H9 (cell line): ENCODE data around the gene PCDHGA9. TPM values are rescaled to one million over a fixed set of nuclear protein-coding genes. Genes with fewer than 3 reads are reported as not detected.
"Not testable (repeated sequence)": the region's sequence is repeated elsewhere in the genome, so short reads cannot be mapped to it uniquely, and the experiment has no call there.

Experiments
- DNase-seq: peaks from one replicate; pipeline ENCODE4 v3.0.0-alpha.2; 2017
- H2AFZ ChIP-seq: one replicate; pipeline ENCODE4 v1.6.1; 2013; ENCODE audit warnings: mild to moderate bottlenecking, low read length, control low read depth, moderate library complexity
- H2AK5ac ChIP-seq: 2 replicates; pipeline ENCODE4 v1.6.1; 2013; ENCODE audit warnings: low read length, control low read depth, mixed read lengths; ENCODE audit not compliant: insufficient read length
- H2BK120ac ChIP-seq: one replicate; pipeline ENCODE4 v1.6.1; 2013; ENCODE audit warnings: low read depth, mild to moderate bottlenecking, low read length, control low read depth, inconsistent platforms; ENCODE audit not compliant: poor library complexity, severe bottlenecking
- H2BK12ac ChIP-seq: 2 replicates; pipeline ENCODE4 v1.6.1; 2013; ENCODE audit warnings: low read length, control low read depth, mixed read lengths, low read depth; ENCODE audit not compliant: insufficient read length
- H2BK15ac ChIP-seq: 2 replicates; pipeline ENCODE4 v1.6.1; 2013; ENCODE audit warnings: low read depth, low read length, control low read depth
- H2BK20ac ChIP-seq: one replicate; pipeline ENCODE4 v1.6.1; 2013; ENCODE audit warnings: low read depth, mild to moderate bottlenecking, low read length, control low read depth, inconsistent platforms; ENCODE audit not compliant: poor library complexity, severe bottlenecking
- H2BK5ac ChIP-seq: 2 replicates; pipeline ENCODE4 v1.6.1; 2013; ENCODE audit warnings: low read length, control low read depth, mixed read lengths; ENCODE audit not compliant: insufficient read length
- H3K14ac ChIP-seq: 2 replicates; pipeline ENCODE4 v1.6.1; 2013; ENCODE audit warnings: low read length, control low read depth; ENCODE audit not compliant: insufficient read depth
- H3K18ac ChIP-seq: 2 replicates; pipeline ENCODE4 v1.6.1; 2013; ENCODE audit warnings: low read depth, mild to moderate bottlenecking, mixed read lengths, low read length, control low read depth; ENCODE audit not compliant: insufficient read length
- H3K23ac ChIP-seq: 2 replicates; pipeline ENCODE4 v1.6.1; 2013; ENCODE audit warnings: low read length, control low read depth, mixed read lengths, low read depth; ENCODE audit not compliant: insufficient read length
- H3K23me2 ChIP-seq: 2 replicates; pipeline ENCODE4 v1.6.1; 2013; ENCODE audit warnings: low read depth, mild to moderate bottlenecking, mixed read lengths, low read length, control low read depth; ENCODE audit not compliant: insufficient read length, poor library complexity, severe bottlenecking
- H3K27ac ChIP-seq: 2 replicates; pipeline ENCODE4 v1.5.1; 2013; ENCODE audit warnings: low read length, control low read depth, mixed read lengths, low read depth; ENCODE audit not compliant: insufficient read length
- H3K27me3 ChIP-seq: 2 replicates; pipeline ENCODE4 v1.6.1; 2013; ENCODE audit warnings: low read length, control low read depth, inconsistent platforms; ENCODE audit not compliant: insufficient read depth
- H3K4ac ChIP-seq: 2 replicates; pipeline ENCODE4 v1.6.1; 2013; ENCODE audit warnings: low read depth, mild to moderate bottlenecking, control low read depth, inconsistent platforms, low read length, moderate library complexity
- H3K4me1 ChIP-seq: 2 replicates; pipeline ENCODE4 v1.6.1; 2013; ENCODE audit warnings: low read length, control low read depth, inconsistent platforms; ENCODE audit not compliant: insufficient read depth
- H3K4me2 ChIP-seq: 2 replicates; pipeline ENCODE4 v1.6.1; 2013; ENCODE audit warnings: low read length, control low read depth, mixed read lengths; ENCODE audit not compliant: insufficient read length, insufficient read depth
- H3K56ac ChIP-seq: 2 replicates; pipeline ENCODE4 v1.6.1; 2013; ENCODE audit warnings: low read depth, mild to moderate bottlenecking, mixed read lengths, low read length, control low read depth; ENCODE audit not compliant: insufficient read length
- H3K79me1 ChIP-seq: 2 replicates; pipeline ENCODE4 v1.6.1; 2013; ENCODE audit warnings: low read depth, mild to moderate bottlenecking, moderate library complexity, low read length, control low read depth, inconsistent platforms; ENCODE audit not compliant: insufficient read depth, poor library complexity, severe bottlenecking
- H3K79me2 ChIP-seq: 2 replicates; pipeline ENCODE4 v1.6.1; 2013; ENCODE audit warnings: low read length, control low read depth, inconsistent platforms; ENCODE audit not compliant: insufficient read depth
- H3K9ac ChIP-seq: 2 replicates; pipeline ENCODE4 v1.6.1; 2013; ENCODE audit warnings: low read length, control low read depth, mixed read lengths; ENCODE audit not compliant: insufficient read length; ENCODE audit errors: extremely low read depth
- H3K9me3 ChIP-seq: one replicate; pipeline ENCODE4 v1.6.1; 2013; ENCODE audit warnings: low read depth, low read length, inconsistent platforms; ENCODE audit not compliant: control insufficient read depth
- H3T11ph ChIP-seq: one replicate; pipeline ENCODE4 v1.6.1; 2013; ENCODE audit warnings: mild to moderate bottlenecking, low read length, control low read depth, inconsistent platforms
- H4K20me1 ChIP-seq: one replicate; pipeline ENCODE4 v1.6.1; 2013; ENCODE audit not compliant: control insufficient read depth, insufficient read length, insufficient read depth
- H4K5ac ChIP-seq: 2 replicates; pipeline ENCODE4 v1.6.1; 2013; ENCODE audit warnings: low read depth, mild to moderate bottlenecking, mixed read lengths, low read length, control low read depth; ENCODE audit not compliant: insufficient read length
- H4K8ac ChIP-seq: replicated peaks from 2 replicates; pipeline ENCODE4 v1.6.1; 2013; ENCODE audit warnings: low read length, control low read depth, mixed read lengths, low read depth; ENCODE audit not compliant: insufficient read length
- H4K91ac ChIP-seq: 2 replicates; pipeline ENCODE4 v1.6.1; 2013; ENCODE audit warnings: low read depth, mild to moderate bottlenecking, moderate library complexity, mixed read lengths, low read length, control low read depth; ENCODE audit not compliant: insufficient read length
- H3K27ac Mint-ChIP-seq, 3 experiments: 2 replicates in 2 of 3; 3 replicates in 1 of 3; pipeline ENCODE4 v1.8.0; 2020 to 2021; ENCODE audit warnings: mixed read lengths in 3 of 3, mild to moderate bottlenecking in 1 of 3, moderate library complexity in 1 of 3
- H3K27me3 Mint-ChIP-seq: 2 replicates; pipeline ENCODE4 v1.8.0; 2021; ENCODE audit warnings: low read depth, mild to moderate bottlenecking, moderate library complexity, mixed read lengths
- H3K36me3 Mint-ChIP-seq, 3 experiments: 2 replicates in 2 of 3; 3 replicates in 1 of 3; pipeline ENCODE4 v1.8.0; 2020 to 2021; ENCODE audit warnings: low read depth in 3 of 3, mixed read lengths in 3 of 3; ENCODE audit not compliant: insufficient read depth in 1 of 3
- H3K4me1 Mint-ChIP-seq, 2 experiments: 2 replicates each; pipeline ENCODE4 v1.8.0; 2020; ENCODE audit warnings: mixed read lengths in 2 of 2
- H3K4me3 Mint-ChIP-seq, 2 experiments: 2 replicates in 1 of 2; 3 replicates in 1 of 2; pipeline ENCODE4 v1.8.0; 2020 to 2021; ENCODE audit warnings: mild to moderate bottlenecking in 2 of 2, mixed read lengths in 2 of 2, moderate library complexity in 1 of 2
- H3K9me3 Mint-ChIP-seq, 2 experiments: 2 replicates in 1 of 2; 3 replicates in 1 of 2; pipeline ENCODE4 v1.8.0; 2020; ENCODE audit warnings: mild to moderate bottlenecking in 2 of 2, mixed read lengths in 2 of 2, moderate library complexity in 1 of 2
- CTCF ChIP-seq: fragments of 200-600 bp; sonication (generic); conservative IDR thresholded peaks from 3 replicates; pipeline ENCODE4 v1.8.0; 2021; ENCODE audit warnings: antibody characterized with exemption, mild to moderate bottlenecking
- WGBS: extraction: QIAGEN DNeasy Blood & Tissue Kit; methylation state at CpG from one replicate; pipeline ENCODE4 v1.1.7; 2013; ENCODE audit warnings: missing lambda C conversion rate, low lambda C conversion rate, mixed read lengths; ENCODE audit not compliant: insufficient read length; ENCODE audit errors: extremely low coverage; 5-methylcytosine and 5-hydroxymethylcytosine counted together
- total RNA-seq: library from RNA; stranded (reverse); gene quantifications from 2 replicates; pipeline ENCODE4 v1.2.1, GENCODE V29; 2021

Gene PCDHGA9
- total RNA-seq, 1 experiment from 2014 or later: 1.3 TPM

- H3K23ac ChIP-seq: no peak overlapping the region
- H2BK15ac ChIP-seq: no peak overlapping the region
- no peak overlapping the region for H2AK5ac ChIP-seq
- no peak overlapping the region for H3K14ac ChIP-seq
- no peaks in the 10 kb centered on the region for H3K79me1 ChIP-seq
- H2BK20ac ChIP-seq: no peak overlapping the region
- no peak overlapping the region for H2BK5ac ChIP-seq
- no peak overlapping the region for H3K27ac Mint-ChIP-seq
- H4K8ac ChIP-seq: no peak overlapping the region
- DNase-seq: no peak
- H2AFZ ChIP-seq: no peak overlapping the region
- H3K9me3 ChIP-seq: peaks cover 23% of the 10 kb centered on the region
- no peak overlapping the region for H3K4me2 ChIP-seq
- H3K9me3 Mint-ChIP-seq: peaks cover 64 to 72% of the 10 kb centered on the region in 2 experiments
- no peak overlapping the region for H2BK120ac ChIP-seq
- no peak overlapping the region for H3T11ph ChIP-seq
- H3K4me3 Mint-ChIP-seq: no peak overlapping the region
- H3K9ac ChIP-seq: no peak overlapping the region
- H3K4ac ChIP-seq: no peak overlapping the region
- H3K18ac ChIP-seq: no peak overlapping the region
- TF ChIP-seq CTCF: no peak
- H4K91ac ChIP-seq: no peak overlapping the region
- H4K20me1 ChIP-seq: no peaks in the 10 kb centered on the region
- H3K4me1 ChIP-seq: no peaks in the 10 kb centered on the region
- no peaks in the 10 kb centered on the region for H3K27me3 ChIP-seq
- H3K4me1 Mint-ChIP-seq: no peaks in the 10 kb centered on the region
- peaks cover 54 to 76% (median 57%) of the 10 kb centered on the region in 3 experiments for H3K36me3 Mint-ChIP-seq
- no peaks in the 10 kb centered on the region for H3K79me2 ChIP-seq
- H2BK12ac ChIP-seq: no peak overlapping the region
- H3K27ac ChIP-seq: no peak overlapping the region
- peaks cover 3% of the 10 kb centered on the region for H3K27me3 Mint-ChIP-seq
- no peak overlapping the region for H3K56ac ChIP-seq
- H4K5ac ChIP-seq: no peak overlapping the region
- no peaks in the 10 kb centered on the region for H3K23me2 ChIP-seq
- no CpG with 5 or more reads among the region's 37 CpGs for WGBS
These were observed 28.7 kb downstream of the PCDHGA9 start for GRCh38 chr5:141431286-141431685.

GRCh38 chr5:141432308-141432707, 29.7 kb downstream of the PCDHGA9 start:
- H2AFZ ChIP-seq, H3K79me2 ChIP-seq, H4K5ac ChIP-seq, H2BK120ac ChIP-seq, H3K4me1 Mint-ChIP-seq, DNase-seq, H3K27ac Mint-ChIP-seq, H2BK5ac ChIP-seq, H4K20me1 ChIP-seq, H3K9ac ChIP-seq, H2AK5ac ChIP-seq, H3K4ac ChIP-seq, H3K79me1 ChIP-seq, H4K8ac ChIP-seq, H3K4me2 ChIP-seq, H4K91ac ChIP-seq, H3K27me3 Mint-ChIP-seq, H2BK20ac ChIP-seq, H3T11ph ChIP-seq, H3K27me3 ChIP-seq, H3K56ac ChIP-seq, H2BK15ac ChIP-seq, H3K27ac ChIP-seq, H3K23ac ChIP-seq, H2BK12ac ChIP-seq, H3K4me1 ChIP-seq, H3K4me3 Mint-ChIP-seq, H3K14ac ChIP-seq, H3K18ac ChIP-seq, H3K23me2 ChIP-seq: not testable (repeated sequence)
- Mint-ChIP-seq H3K36me3 (peaks cover 46 to 65% (median 47%) of the 10 kb centered on the region in 3 experiments), H3K9me3 (peaks cover 54 to 61% of the 10 kb centered on the region in 2 experiments)
- no CpG with 5 or more reads among the region's 38 CpGs for WGBS
- peaks cover 17% of the 10 kb centered on the region for H3K9me3 ChIP-seq
